Measurements from ENCODE around the gene WDFY4. TPM values are rescaled to one million over a fixed set of nuclear protein-coding genes. Genes with fewer than 3 reads are reported as not detected.

Gene WDFY4
- total RNA-seq, 1 donor from 2014 or later: 6.4 TPM

GRCh38 chr10:48801001-48801421 lies 116.3 kb downstream of the WDFY4 start:
- TF ChIP-seq CTCF (IDR thresholded peaks at IDR 0.05) (no peak), POLR2A (IDR thresholded peaks at IDR 0.05) (no peak), POLR2AphosphoS5 (IDR thresholded peaks at IDR 0.05; ENCODE audit: insufficient read depth in 1 of 2, low read depth in 1 of 2) (peak in 1 of 2 donors; percentile 11)
- Histone ChIP-seq H3K4me1 (no peaks in the 10 kb centered on the region), H3K36me3 (no peaks in the 10 kb centered on the region), H3K27me3 (no peaks in the 10 kb centered on the region), H3K27ac (peak overlapping the region; percentile 9), H3K4me3 (no peak overlapping the region), H3K9me3 (no peaks in the 10 kb centered on the region)
- DNase-seq (ENCODE audit: extremely low spot score in 2 of 2): peak in 1 of 2 donors; percentile 6
- intact Hi-C loops (cut with DNase I): no loop called here

GRCh38 chr10:48802611-48803071 lies 118.0 kb downstream of the WDFY4 start:
- Histone ChIP-seq H3K9me3 (no peaks in the 10 kb centered on the region), H3K36me3 (no peaks in the 10 kb centered on the region), H3K4me1 (no peaks in the 10 kb centered on the region), H3K4me3 (no peak overlapping the region), H3K27ac (no peak overlapping the region), H3K27me3 (no peaks in the 10 kb centered on the region)
- no peak for TF ChIP-seq CTCF (IDR thresholded peaks at IDR 0.05)
- TF ChIP-seq POLR2AphosphoS5 (IDR thresholded peaks at IDR 0.05; ENCODE audit: insufficient read depth in 1 of 2, low read depth in 1 of 2): no peak
- TF ChIP-seq POLR2A (IDR thresholded peaks at IDR 0.05): no peak
- peak in 1 of 2 donors; percentile 44 for DNase-seq (ENCODE audit: extremely low spot score in 2 of 2)
- intact Hi-C loops (cut with DNase I): no loop called here

GRCh38 chr10:48803801-48804584 lies 119.3 kb downstream of the WDFY4 start:
- intact Hi-C loops (cut with DNase I): no loop called here
- no peak for DNase-seq (ENCODE audit: extremely low spot score in 2 of 2)
- Histone ChIP-seq H3K27ac (no peak overlapping the region), H3K9me3 (no peaks in the 10 kb centered on the region), H3K4me3 (no peak overlapping the region), H3K4me1 (no peaks in the 10 kb centered on the region), H3K36me3 (no peaks in the 10 kb centered on the region), H3K27me3 (no peaks in the 10 kb centered on the region)
- no peak for TF ChIP-seq CTCF (IDR thresholded peaks at IDR 0.05)
- no peak for TF ChIP-seq POLR2AphosphoS5 (IDR thresholded peaks at IDR 0.05; ENCODE audit: insufficient read depth in 1 of 2, low read depth in 1 of 2)
- no peak for TF ChIP-seq POLR2A (IDR thresholded peaks at IDR 0.05)

- Histone ChIP-seq H3K36me3 (no peaks in the 10 kb centered on the region), H3K4me1 (no peaks in the 10 kb centered on the region), H3K9me3 (no peaks in the 10 kb centered on the region), H3K4me3 (no peak overlapping the region), H3K27me3 (no peaks in the 10 kb centered on the region), H3K27ac (no peak overlapping the region)
- DNase-seq (ENCODE audit: extremely low spot score in 2 of 2): no peak
- intact Hi-C loops (cut with DNase I): no loop called here
- TF ChIP-seq POLR2A (IDR thresholded peaks at IDR 0.05) (no peak), POLR2AphosphoS5 (IDR thresholded peaks at IDR 0.05; ENCODE audit: insufficient read depth in 1 of 2, low read depth in 1 of 2) (no peak), CTCF (IDR thresholded peaks at IDR 0.05) (no peak)
These were observed 120.1 kb downstream of the WDFY4 start for GRCh38 chr10:48804740-48805182.

GRCh38 chr10:48805411-48805810 lies 120.7 kb downstream of the WDFY4 start:
- no peaks in the 10 kb centered on the region for H3K27me3 ChIP-seq
- no peaks in the 10 kb centered on the region for H3K4me1 ChIP-seq
- H3K27ac ChIP-seq: no peak overlapping the region
- H3K4me3 ChIP-seq: no peak overlapping the region
- TF ChIP-seq POLR2AphosphoS5 (IDR thresholded peaks at IDR 0.05; ENCODE audit: insufficient read depth in 1 of 2, low read depth in 1 of 2): no peak
- TF ChIP-seq POLR2A (IDR thresholded peaks at IDR 0.05): no peak
- no peak for TF ChIP-seq CTCF (IDR thresholded peaks at IDR 0.05)
- no peak for DNase-seq (ENCODE audit: extremely low spot score in 2 of 2)
- H3K36me3 ChIP-seq: no peaks in the 10 kb centered on the region
- no peaks in the 10 kb centered on the region for H3K9me3 ChIP-seq
- intact Hi-C loops (cut with DNase I): no loop called here
